Stimulated activated CD4-positive, alpha-beta T cell treated with anti-CD3 and anti-CD28 coated beads, Interleukin-15, amount 100 ng/mL, for 1 hour (primary cell): ENCODE results near the gene LRRC10B.
"Not testable (repeated sequence)": the region's sequence is repeated elsewhere in the genome, so short reads cannot be mapped to it uniquely, and the experiment has no call there.

ENCODE experiments used
- DNase-seq, 2 donors: peaks; one replicate each; pipeline ENCODE4 v3.0.0-alpha.2; 2020; ENCODE audit warnings: low read depth in 1 of 2, low spot score in 1 of 2

The LRRC10B gene

DNA sequence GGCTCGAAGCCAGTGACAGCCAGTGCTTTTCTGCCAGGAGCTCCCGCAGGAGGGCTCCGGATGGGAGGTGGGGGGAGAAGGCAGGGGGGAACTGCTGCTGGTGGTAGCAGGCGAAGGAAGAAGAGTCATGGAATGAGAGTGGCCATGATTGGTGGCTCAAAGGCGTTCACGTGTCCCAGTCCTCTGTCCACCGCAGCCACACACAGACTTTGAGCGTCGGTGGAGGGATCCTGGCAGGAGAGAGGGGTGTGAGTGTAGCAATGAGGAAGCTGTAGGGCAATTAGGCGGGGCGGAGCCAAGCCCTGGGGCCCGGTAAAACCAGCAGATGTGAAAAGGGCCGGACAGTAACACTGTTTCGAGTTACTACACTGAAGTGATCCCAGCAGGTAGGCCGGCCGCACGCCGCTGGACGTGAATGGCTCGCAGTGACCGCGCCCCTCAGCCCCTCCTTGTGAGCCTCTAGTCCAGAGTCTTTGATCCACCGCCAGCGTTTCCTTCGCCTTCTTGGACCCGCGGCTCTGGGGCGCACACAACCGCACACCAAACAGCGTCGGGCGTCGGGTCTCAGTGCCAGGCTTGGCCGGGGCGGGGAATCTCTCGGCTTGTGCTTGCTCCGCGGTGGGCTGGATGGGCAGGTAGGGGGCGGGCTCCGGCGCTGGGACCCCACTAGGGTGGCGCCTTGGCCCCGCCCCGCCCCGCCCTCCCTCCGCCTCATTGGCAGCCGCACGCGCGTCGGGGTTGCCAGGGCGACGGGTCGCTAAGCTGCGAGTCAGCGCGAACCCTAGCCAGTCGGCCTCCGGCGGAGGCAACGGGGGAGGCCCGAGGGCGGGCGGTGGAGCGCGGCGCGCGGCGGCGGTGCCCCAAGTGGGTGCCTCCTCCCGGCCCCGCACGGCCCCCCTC lies at the start of gene LRRC10B:
TSS of gene LRRC10B (plus strand) at position 788 of the 900 bp plus-strand sequence. CDS start 250 bp downstream, outside the sequence.
- DNase-seq = peak in 1 of 2 donors; percentile 24

DNA sequence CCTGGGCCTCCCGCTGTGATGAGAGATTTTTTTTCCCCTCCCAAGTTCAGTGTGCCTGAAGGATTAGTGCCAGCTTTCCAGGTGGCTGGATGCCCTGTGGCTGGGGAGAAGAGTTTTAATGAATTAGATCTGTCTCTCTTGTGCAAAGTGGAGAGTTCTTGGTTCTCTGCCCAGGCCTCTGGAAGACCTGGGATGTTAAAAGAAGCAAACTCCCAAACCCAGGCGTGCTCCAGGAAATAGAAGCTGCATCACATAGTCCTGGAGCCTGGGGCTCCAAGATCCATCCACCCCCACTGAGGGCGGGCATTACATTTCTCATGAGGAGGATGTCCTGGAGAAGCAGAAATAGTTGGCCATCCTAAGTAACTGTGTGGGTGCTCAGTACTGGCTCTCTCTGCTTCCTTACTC lies 48.1 kb upstream of the LRRC10B start:
- no peak for DNase-seq

GRCh38 chr11:61460986-61461385 lies 47.6 kb upstream of the LRRC10B start:
- DNase-seq = no peak

DNA sequence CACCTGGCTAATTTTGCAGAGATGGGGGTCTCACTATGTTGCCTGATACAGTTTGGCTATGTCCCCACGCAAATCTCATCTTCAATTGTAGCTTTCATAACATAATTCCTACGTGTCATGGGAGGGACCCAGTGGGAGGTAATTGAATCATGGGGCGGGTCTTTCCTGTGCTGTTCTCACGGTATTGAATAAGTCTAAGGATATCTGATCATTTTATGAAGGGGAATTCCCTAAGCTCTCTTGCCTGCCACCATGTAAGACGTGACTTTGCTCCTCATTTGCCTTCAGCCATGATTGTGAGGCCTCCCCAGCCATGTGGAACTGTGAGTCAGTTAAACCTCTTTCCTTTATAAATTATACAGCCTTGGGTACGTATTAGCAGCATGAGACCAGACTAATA lies 40.9 kb upstream of the LRRC10B start:
- DNase-seq = not testable (repeated sequence)

DNA sequence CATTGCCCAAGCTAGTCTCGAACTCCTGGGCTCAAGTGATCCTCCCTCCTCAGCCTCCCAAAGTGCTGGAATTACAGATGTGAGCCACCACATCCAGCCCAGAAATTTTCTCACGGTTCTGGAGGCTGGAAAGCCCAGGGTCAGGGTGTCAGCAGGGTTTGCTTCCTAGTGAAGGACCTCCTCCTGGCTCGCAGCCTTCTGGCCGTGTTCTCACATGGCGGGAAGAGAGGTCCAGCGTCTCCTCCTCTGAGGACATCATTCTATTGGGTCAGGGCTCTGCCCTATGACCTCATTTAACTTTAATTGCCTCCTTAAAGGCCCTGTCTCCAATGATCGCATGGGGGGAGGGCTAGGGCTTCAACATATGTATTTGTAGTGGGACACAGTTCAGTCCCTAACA lies 40.5 kb upstream of the LRRC10B start:
- DNase-seq = no peak

GRCh38 chr11:61472282-61472681 lies 36.3 kb upstream of the LRRC10B start:
- no peak for DNase-seq

DNA sequence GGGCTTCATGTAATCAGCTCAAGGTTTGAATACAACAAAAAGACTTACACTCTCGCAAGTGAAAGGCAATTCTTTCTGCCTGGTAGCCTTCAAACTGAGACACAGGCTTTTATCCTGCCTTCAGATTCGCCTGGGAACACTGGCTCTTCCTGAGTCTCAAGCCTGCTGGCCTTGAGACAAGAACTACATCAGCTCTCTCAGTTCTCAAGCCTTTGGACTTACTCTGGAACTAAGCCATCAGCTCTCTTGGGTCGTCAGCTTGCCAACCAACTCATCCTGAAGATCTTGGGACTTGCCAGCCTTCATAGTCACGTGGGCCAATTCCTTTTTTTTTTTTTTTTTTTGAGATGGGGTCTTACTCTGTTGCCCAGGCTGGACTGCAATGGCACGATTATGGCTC lies 35.7 kb upstream of the LRRC10B start:
- no peak for DNase-seq

DNA sequence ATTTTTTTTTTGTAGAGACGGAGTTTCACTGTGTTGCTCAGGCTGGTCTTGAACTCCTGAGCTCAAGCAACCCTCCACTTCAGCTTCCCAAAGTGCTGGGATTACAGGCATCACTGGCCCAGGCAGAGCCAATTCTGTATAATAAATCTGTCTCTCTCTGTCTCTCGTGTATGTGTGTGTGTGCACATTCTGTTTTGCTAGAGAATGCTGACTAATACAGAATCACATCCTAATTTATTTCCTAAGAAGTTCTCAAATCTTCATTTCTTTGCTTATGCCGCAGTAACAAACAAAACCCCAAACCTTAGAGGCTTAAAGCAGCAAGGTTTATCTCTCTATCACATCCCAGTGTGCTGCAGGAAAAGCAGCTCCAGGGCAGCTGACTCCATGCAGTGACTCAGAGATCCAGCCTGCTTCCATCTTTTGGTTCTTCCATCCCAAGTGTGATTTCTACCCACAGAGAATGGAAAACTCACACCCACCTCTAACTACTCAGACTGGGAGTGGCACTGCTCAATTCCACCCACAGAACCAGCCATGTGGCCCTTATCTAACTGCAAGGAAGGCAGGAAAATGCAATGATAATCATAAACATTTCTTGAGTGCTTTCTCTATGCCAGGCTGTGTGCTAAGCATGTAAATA lies 35.1 kb upstream of the LRRC10B start:
- DNase-seq = no peak

DNA sequence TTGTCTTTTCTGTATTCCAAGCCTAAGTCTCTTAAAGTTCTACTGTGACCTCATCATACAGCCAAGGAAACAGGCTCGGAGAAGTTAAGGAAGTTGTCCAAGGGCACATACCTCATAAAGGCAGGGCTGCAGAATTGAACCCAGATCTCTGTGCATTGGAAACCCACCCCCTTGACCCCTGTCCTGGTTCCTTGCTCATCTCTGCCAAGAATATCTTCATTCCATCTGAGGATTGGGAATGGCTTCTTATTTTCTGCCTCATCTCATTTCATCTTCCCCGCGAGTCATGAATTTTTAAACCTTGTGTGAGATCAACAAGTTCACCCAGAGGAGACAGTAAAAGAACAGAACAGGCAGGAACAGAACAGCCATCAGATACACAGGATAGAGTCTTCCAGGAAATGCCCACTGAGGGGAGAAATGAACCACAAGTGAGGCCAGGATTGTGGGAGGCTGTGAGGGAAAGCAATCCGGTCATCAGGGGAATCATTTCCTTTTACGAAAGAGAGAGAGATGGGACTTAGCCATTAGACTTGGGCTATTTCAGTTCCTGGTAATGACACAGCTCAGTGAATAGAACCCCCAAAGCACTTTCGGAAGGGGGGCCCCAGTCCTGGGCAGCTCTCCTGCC lies 34.4 kb upstream of the LRRC10B start:
- DNase-seq = no peak

DNA sequence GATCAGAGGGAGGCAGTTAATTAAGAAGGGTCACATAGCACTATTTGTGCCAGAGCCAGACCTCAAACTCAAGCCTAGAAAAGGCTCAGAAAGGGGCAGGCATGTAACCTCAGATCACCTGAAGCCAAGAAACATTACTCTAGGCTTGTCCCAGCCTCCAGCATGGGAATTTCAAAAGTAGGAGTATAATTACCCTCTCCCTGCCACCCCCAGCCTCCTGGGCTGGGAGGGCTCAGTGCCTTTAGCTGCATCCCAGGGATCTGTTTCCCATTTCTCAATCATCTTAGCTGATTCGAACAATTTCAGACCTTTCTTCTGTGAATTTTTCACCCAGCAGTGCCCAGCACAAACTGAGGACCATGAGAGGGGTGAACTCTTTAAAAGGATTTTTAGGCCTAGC lies 33.1 kb upstream of the LRRC10B start:
- DNase-seq = no peak

- DNase-seq = no peak
Measured at GRCh38 chr11:61476371-61476770, 32.2 kb upstream of the LRRC10B start.

DNA sequence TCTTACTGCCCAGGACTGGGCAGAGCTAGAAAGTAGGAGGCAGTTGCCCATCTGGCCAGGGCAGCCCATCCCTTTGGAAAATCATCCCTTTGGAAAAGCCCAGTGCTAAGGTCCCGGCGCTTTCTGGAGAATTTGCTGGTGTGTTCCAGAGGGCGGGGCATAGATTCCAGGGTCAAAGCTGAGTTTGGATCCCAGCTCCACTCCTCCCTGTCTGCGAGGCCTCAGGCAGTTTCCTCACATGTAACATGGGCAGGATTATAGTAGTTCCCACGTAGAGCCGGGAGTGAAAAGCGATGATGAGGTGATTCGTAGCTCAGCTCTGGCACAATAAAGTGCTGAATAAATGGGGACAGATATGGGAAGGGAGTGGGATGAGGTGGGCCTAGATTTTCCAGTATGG lies 31.4 kb upstream of the LRRC10B start:
- no peak for DNase-seq

- DNase-seq = peak; percentile 11 to 49
Measured at GRCh38 chr11:61477727-61478148, 30.8 kb upstream of the LRRC10B start.

GRCh38 chr11:61479360-61480058 lies 29.0 kb upstream of the LRRC10B start:
- not testable (repeated sequence) for DNase-seq

- DNase-seq = no peak
Measured at GRCh38 chr11:61480261-61480993, 28.1 kb upstream of the LRRC10B start.

- no peak for DNase-seq
Measured at GRCh38 chr11:61480994-61481335, 27.6 kb upstream of the LRRC10B start.

- DNase-seq = no peak
Measured at GRCh38 chr11:61481806-61482205, 26.7 kb upstream of the LRRC10B start.

GRCh38 chr11:61482513-61482912 lies 26.0 kb upstream of the LRRC10B start:
- DNase-seq = no peak

- no peak for DNase-seq
Measured at GRCh38 chr11:61484541-61484940, 24.0 kb upstream of the LRRC10B start.

DNA sequence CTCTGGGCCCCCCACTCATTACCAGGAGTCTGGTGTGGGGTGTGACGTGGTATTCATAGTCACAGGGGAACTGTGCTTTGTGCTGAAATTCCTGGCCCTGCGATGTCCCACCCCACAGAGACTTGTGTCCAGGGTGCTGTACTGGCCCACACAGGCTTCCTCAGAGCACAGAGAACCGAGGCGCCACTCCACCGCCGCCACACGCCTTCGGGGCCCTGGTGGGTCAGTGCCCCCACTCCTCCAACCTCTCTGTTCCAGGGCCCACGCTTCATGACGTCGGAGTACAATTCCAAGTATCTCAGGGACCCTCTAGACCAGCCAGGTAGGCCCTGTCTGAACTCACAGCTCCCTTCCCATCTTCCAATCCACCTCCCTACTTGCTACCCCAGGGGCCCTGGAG lies 23.5 kb upstream of the LRRC10B start:
- no peak for DNase-seq
